NCI-H2107 treated with DMSO at 0.1 percent for 48 hours (cell line): ENCODE data around the gene SFT2D3.

Experiments
- DNase-seq: peaks from one replicate; lab custom pipeline; 2025; ENCODE audit not compliant: unreplicated experiment; lab: John Stamatoyannopoulos, UW

SFT2D3 gene

DNA sequence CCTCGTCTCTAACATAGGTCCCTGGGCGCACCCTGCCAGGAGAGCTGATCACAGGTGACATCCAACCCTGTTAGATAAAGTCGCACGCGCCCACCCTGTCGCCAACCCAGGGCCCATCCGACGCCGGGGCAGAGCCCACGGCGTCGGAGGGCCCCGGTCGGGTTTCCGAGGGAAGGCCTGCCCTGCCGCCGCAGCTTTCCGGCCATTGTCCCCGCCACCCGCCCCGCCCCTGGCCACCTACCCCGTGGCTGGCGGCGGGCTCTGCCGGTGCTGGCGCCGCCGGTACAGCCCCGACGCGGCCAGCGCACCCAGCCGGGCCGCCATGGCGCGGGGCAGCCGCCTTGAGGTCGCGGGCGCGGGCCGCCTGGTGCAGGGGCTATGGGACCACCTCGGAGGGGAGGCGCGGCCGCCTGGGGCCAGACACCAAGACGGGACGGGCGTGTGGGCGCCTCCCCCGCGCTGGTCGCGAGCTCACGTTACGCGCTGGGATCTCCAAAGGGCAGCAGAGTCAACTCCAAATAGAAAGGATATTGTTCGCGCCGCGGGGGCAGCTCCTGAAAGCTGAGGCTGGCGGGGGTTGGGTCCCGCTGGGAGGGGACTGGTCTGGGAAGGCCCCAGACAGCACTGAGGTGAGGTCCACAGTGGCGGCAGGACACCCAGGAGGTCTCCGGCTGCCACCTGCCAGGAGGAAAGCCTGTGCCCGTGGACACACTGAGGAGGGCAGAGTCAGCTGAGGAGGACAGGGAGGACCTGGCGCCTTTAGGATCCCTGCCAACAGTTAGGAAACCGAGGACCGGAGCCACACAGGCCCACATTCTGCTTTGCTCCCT, 37.0 kb upstream of the SFT2D3 start:
- no peak for DNase-seq

DNA sequence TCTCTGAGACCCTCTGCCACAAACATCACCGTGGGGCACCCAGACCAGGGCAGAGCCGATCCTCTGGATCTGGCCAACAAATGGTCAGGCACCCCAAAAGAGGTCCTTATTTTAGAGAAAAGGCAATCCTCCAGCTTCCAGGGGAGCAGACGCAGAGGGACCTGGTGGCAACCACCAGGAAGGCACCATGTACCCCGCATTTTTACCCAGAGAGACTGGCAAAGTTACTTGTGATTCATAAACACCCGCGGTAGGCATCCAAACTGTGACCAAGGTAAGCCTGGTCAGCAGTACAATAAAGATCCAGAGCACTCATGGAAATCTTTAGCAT, 36.4 kb upstream of the SFT2D3 start:
- no peak for DNase-seq

DNA sequence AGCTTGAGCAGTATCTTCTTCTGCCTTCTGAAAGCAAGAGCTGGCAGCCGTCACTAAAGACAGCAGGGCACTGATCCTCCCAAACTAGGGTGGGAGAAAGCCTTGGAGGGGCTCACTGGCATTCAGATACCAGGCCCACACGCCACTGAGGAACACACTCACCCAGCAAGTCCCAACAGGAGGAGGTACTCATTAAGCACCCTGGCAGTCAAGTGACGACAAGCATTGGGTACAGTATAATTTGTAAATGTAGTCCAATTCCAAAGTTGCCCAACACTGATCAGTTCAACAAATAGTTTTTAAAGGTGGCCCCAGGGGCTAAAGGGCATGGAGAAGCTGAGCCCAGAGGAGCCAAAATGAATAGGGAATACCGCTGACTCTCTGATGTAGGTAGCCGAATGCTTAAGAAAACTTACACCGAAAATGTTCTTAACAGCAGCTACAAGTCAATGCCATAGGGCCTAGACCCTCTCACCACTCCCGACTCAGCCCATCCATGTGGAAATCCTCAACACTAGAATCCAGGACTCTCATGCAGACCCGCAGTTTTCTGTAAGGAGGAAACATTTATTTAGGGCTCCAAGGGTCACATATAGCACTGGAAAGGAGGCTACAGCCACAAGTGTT, 35.9 kb upstream of the SFT2D3 start:
- DNase-seq = no peak

DNA sequence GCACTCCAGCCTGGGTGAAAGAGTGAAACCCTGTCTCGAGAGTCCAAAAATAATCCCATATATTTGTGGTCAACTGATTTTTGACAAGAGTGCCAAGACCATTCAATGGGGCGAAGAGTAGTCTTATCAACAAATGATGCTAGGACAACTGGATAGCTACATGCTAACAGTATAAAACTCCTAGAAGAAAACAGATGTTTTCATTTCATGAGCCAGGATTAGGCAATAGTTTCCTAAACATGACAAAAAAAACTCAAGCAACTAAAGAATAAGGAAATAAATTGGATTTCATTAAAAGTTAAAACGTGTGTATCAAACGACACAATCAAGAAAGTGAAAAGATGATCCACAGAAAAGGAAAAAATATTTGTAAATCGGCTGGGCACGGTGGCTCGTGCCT, 32.2 kb upstream of the SFT2D3 start:
- DNase-seq = no peak

DNA sequence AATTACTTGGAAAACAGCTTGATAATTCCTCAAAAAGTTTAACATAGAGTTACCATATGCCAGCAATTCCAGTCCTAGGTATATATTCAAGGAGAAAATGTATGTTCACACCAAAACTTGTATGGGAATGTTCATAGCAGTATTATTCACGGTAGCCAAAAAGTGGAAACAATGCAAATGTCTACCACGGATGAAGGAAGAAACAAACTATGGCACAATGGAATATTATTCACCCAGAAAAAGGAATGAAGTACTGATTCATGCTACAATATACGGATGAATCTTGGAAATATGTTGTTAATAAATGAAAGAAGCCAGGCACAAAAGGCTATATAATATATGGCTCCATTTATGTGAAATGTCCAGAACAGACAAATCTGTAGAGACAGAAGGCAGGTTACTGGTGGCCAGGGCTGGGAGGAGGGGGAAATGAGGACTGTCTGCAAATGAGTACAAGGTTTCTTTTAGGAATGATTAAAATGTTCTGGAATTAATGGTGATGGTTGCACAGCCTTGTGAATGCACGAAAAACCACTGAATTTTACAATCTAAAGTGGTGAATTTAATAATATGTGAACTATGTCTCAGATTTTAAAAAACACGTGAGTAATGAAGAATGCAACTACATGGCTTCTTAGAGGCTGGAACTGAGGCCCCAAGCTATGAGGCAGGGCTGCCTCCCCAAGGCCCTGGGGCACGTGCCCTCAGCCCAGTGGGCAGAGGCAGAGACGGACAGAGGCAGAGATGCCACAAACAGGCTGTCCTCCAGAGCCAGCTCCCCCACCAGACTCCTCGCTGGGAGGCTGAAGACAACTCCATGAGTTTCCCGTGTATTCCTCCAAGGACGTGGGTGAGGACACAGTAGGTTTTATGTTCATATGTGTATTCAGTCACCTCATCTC, 31.0 kb upstream of the SFT2D3 start:
- DNase-seq = no peak

DNA sequence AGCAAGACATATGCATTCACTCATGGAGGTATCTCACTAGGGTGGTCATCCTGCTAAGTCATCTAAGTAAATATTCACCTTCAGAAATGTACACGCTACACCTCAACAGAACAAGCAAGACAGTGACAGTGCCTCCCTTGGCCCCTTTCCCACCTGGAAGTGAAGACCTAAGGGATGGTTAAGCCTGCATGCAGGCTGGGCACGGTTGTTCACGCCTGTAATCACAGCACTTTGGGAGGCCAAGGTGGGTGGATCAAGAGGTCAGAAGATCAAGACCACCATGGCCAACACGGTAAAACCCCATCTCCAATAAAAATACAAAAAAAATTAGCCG, 30.4 kb upstream of the SFT2D3 start:
- DNase-seq = no peak

DNA sequence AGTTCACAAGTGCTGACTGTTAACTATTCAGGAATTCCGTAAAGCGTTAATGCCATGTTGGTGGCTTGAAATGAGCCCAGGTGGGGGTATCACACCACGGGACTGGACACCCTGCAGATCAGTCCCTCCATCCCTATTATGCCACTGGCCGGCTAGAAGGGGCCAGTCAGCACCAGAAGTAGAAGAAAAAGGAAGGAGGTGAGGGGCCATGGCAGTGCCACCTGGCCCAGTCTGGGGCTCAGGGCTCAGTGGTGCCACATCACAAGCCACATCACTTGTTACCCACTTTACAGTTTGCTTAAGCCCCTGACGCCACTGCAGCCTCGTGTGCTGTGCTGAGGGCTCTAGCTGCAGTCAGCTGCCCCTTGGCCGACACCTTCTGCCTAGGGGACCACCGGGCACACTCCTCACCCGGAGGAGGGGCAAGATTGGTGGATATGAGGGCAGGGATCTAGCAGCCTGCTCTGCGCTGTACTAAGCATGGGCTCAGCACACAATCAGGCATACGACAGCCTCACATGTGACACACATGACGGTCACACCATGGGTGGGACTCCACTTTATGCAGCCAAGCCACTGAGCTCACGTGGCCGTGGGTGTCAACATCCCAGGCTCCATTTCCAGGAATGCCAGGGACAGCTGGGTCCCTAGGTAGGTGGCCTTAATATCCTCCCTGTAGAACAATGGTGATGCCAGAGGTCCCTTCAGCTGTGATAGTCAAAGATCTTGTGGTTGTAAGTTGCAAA, 29.6 kb upstream of the SFT2D3 start:
- no peak for DNase-seq

DNA sequence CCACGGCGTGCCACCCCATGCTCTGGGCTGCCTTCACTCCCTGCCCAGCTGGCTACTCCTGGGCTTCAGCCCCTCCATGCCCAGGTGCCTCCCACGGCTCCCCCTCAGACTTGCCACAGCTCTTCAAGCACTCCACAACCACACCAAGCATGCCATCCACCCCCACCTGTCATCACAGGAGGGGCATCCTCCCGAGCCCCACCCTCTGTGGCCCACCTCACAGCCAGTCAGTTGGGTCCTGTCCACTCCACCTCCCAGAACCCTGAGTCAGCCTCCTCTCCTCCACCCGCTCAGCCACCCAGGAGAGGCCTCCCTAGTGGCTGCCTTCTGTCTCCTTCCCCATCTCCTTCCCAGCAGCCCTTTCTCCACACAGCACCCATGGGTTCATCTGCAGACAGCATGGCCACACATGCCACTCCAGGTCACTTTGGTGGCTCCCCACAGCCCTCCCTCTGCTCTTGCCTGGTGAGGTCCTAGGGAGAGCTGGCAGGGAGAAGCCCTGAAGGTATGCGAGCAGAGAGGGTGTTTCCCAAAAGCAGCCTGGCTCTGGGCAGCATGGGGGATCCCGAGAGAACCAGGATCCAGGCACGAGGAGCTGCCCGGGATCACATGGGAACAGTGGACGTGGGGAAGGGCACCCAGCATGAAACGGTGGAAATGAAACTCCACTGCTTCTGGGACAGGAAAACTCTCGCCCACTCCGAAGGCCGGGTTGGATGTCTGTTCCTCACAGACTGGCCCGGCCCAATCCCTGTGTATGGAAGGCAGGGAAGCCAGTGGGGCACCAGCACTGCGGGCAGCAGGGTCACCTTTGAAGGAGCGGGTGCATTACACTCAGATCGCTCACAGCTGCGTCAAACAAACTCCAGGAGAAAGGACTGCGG, 28.7 kb upstream of the SFT2D3 start:
- DNase-seq = no peak

DNA sequence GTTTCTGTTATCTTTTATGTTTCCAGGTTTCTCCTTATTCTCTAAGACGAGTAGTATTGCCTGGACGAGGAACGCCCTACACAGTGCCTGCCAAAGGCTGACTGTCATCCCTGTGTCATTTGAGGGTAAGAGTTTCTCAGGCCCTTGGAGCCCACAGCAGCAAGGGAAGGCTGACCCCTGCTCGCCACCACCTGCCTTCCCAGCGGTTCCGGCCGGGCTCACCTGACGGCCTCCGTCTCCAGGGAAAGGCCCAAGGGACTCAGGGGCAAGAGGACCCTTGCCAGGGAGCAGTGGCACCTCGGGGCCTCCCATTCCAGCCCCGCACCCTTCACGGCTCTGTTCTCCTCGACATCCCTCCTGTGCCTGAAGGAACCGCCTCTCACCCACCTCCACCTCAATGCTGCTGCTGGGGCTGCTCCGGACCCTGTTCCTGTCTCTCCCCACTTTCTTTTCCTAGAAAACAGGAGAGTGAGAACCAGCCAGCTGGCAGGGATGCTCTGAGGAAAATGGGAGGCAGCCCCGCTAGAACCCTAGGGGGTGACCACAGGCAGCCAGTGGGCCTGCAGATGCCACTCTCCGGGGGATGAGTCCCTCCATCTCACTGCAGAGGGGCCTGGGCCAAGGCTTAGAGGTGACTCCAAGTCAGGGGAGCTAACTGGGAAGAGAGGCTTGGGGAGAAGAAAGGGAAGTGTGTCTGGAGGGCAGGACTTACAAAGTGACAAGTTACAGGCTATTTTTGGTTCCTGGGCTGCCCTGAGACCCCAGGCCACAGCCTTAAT, 27.8 kb upstream of the SFT2D3 start:
- DNase-seq = no peak

DNA sequence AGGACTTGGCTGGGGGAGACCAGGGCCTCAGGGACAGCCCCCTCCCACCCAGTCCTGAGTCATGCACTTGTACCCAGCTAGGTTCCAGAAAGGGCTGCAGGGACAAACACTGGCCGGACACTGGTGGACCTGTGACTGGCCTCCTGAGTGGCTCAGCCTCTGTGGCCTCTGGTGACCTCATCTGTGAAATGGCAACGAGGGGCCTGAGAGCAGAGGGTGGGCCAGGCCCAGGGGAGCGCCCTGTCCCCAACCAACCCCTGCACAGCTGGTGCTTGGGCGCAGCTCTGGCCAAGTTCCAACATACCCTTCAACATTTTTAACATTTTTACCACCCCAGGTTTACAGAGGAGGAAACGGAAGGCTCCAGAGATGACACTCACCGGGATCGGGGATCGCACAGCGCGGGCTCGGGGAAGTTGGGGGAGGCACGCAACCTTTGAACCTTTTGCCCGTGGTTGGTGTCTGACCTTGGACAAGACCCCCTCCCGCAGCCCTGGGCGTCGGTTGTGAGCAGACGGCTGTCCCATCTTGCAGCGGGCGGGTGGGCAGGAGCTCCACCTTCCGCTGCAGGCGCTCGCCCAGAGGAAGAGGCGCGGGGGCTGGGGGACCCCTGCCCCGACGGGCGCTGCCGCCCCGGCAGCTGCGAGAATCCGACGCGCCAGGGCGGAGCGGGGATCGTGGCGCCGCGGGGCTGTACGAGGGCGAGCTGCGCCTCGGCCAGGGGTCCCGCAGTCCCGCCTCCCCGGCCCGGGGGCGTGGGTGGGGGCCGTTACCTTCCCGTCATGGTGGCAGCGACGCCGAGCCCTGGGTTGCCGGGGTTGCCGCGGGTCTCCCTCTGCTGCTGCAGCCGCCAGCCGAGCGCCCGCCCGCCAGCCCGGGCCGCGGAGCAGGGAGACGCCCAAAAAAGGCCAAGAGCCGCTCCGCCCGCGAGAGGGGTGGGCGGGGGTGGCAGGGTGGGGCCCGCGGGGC, 26.8 kb upstream of the SFT2D3 start:
- no peak for DNase-seq

DNA sequence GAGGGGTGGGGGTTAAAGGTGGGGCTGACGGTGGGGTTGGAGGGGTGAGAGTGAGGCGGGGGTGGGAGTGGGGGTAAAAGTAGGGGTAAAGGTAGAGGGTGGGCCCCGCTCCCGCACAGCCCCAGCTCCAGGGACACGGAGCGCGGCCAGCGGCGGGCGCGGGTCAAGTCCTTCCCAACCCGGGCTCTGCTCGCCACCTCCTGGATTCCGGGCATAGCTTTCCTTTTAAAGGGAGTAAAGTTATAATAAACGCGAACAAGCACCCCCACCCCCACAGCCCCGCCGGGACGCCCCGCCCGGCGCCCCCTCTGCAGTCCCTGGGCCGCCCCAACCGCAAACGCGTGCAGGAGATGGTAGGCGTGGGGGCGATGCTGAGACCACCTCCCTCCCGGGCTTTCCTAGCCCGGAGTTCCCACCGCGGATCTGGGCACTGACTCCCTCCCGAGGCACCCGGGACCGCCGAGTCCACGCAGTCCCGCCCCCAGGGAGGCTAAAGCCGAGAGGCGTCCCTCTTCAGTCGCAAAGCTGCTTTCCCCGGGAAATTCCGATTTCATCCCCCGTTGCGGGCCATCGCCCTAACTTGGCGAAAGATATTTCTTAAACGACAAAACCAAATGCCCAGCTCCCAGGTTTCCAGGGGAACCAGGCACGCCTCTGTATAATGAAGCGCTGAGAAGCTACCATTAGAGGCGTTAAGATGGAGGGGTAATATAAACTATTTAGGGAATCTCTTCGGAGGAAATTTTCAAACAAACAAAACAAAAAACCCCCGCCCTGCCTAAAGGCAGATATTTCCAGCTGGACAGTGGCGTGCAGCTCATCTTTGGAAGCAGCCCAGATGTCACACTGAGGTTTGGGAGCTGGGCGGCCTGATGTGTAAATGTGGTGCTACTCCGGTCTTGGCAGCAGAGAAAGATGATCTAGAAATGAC, 25.7 kb upstream of the SFT2D3 start, which contains the start of gene LIMS2:
Gene LIMS2, minus strand, starts transcription at position 200 of the 931 bp plus-strand sequence. CDS start 506 bp downstream, outside the sequence.
- no peak for DNase-seq

DNA sequence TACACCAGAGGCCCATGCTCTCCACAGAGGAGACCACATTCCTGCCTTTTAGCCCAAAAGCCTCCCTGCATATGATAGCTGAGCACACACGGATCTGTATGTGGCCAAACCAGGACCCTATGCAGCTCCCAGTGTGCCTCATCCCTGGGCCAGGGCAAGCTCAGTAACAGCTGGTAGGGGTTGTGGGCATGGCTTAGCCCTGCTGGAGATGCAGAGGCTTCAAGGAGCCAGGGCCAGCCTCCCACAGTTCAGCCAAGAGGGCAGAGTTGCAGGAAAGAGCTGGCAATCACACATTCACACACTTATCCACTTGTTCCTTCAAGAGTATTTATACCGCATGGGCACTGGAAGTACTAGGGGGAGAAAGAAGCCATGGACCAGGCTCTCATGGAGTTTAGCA, 24.4 kb upstream of the SFT2D3 start:
- DNase-seq = no peak

DNA sequence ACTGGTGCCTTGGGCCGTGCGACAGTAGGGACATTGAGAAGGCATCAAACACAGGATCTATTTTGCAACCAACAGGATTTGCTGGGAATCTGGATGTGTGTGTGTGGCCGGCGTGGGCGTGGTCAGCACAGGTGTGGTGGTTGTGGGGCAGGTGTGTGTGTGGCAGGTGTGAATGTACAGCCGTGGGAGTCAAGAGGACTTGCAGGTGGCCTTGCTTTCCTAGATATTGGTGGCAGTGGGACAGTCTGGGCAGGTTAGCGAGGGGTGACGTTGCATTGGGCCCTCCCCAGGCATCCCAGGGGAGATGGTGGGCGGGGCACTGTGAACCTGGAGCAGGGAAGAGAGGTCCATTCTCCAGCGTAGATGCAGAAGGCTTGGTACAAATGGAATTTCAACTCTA, 22.8 kb upstream of the SFT2D3 start:
- no peak for DNase-seq

DNA sequence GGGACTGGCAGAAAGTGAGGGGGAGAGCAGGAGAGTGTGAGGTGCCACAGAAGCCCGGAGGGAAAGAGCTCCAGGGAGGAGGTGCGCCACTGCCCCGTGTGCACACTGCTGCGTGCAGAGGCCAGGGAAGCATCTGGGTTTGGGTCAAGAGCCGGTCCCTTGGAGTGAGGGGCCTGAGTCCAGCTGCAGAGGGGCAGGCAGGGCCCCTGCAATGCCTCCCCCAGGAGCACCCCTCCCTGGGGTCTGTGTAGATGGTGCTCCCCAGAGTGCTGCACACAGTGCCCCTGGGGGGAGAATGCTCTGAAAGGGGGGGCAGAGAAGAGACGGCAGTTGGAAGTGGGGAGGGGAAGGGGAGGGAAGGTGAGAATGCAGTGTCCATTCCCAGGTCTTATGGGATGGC, 22.3 kb upstream of the SFT2D3 start:
- DNase-seq = no peak

DNA sequence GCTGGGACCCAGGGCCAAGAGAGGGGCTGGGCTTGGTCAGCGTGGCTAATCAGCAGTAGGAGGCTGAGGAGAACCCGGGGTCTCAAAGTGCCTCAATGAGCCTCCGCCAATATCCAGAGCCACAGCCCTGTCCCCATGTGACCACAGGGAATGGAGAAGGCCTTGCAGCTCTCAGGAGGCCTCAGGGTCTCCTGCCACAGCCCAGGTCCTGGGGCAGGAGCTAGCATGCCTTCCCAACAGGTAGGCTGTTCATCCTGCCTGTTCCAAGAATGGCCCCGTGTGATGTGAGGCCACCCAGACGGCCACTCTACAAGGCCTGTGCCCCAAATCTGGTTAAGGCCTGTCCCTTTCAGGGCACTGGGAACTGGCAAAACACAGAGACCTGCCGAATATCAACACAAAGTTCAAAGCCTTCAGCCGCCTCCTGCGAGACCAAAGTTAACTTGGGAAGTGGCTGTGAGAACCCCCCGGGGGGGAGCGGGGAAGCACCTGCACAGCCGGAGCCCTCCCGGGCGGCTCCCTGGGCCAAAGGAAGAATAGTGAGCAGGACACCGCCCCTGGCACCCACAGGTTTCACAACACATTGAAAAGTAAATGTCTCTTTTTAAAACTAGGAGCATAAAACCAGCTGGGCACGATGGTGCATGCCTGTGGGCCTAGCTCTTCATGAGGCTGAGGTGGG, 21.5 kb upstream of the SFT2D3 start:
- no peak for DNase-seq

DNA sequence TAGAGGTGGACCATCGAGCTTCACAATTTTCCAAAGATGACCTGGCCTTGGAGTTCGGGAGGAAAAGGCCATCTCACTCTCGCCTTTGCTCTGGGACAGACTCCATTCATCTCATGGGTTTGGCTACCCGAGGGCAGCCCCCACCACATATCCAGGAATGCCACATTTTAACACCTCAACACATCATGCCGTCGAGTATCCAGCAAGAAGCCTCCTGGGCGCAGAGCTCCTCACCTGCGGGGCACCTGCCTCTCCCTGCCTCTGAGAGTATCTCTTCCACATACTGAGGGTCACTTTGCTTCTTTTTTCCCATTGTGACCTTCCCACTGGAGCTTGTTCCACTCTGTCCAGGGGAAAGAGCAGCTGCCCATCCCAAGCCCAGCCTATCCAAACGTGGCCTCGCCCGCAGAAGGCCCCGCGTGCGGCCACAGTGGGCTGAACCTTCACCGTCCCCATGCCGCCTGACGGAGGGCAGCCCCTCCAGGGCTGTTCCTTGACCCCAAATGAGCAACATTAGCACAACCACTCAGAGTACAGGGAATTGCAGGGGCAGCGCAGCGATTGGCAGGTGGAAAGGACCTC, 20.5 kb upstream of the SFT2D3 start:
- DNase-seq = no peak
